Measurements from ENCODE around the gene ZNF213. TPM values are rescaled to one million over a fixed set of nuclear protein-coding genes. Genes with fewer than 3 reads are reported as not detected.
A peak's percentile ranks its signal among the peaks of the same experiment; 100 is the strongest.

ZNF213 gene
- total RNA-seq, 1 experiment from 2014 or later: 5.8 TPM

DNA sequence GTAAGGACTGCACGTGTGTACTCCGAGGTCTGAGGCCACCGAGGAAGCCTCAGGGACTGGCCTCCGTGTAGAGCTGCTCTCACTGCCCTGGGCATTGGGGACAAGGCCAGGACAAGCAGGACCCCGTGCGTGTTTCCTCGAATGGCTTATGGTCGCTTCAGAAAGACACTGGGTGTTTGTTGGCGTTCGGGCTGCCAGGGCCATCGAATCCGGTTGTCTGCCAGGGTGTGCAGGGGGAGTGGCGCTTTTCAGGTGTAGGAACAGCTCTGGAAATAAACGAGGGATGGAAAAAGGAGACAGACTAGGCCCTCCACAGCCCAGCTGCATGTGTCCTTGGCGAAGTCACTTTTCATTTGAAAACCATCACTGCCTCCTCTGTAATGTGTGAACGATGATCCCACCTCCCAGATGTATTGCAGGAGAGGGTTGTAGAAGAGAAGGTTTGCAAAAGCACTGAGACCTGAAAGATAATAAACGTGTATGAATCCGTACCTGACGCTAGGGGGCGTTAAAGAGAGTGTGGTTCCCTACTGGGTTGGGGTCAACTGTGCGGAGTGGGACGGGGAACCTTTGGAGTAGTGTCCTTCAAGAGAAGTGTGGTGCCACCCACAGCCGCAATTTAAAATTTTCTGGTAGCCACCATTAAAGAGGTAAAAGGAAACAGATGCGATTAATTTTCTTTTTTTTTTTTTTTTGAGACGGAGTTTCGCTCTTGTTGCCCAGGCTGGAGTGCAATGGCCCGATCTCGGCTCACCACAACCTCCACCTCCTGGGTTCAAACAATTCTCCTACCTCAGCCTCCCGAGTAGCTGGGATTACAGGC lies 33.6 kb upstream of the ZNF213 start:
- DNase-seq (ENCODE audit: low spot score): peak; percentile 45

GRCh38 chr16:3101841-3102470 lies 32.9 kb upstream of the ZNF213 start:
- peak; percentile 37 for DNase-seq (ENCODE audit: low spot score)

- peak; percentile 90 for DNase-seq (ENCODE audit: low spot score)
Observed at GRCh38 chr16:3106205-3106928, 28.5 kb upstream of the ZNF213 start.

GRCh38 chr16:3112058-3112880 lies 22.6 kb upstream of the ZNF213 start, which contains the start of gene ZNF205:
TSS of gene ZNF205 (plus strand) at chr16:3112586. CDS start at chr16:3113431, 845 bp downstream.
- peak; percentile 91 for DNase-seq (ENCODE audit: low spot score)

DNA sequence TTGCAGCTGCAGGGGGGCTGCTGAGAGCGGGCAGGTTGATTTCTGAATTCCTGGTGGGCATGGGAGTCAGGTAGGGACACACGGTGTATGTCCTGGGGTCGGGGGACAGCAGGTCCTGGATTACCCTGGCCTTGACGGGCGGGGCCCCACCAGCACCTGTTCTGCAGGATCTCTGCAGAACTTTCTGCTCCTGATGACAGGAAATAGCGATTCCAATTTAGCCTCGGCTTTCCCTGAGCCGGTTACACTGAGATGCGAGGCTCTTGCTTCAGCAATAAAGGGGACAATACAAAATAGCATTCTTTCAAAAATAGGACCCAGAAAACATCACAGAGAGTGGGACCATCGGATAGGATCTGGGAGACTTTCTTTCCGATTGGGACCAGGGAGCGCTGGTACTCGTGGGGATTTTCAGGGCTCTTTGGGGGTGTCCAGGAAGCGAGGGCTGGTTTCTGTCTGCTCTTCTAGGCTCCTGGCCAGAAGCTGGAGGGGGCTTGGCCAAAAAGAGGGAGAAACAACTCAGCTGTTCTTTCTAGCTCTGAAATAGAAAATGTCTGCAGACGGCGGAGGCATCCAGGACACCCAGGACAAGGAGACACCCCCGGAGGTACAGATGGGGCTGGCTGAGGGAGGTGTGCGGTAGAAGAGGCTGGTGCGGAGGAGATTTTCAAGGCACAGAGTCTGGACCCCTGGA lies 21.8 kb upstream of the ZNF213 start:
- no peak for DNase-seq (ENCODE audit: low spot score)

- no peak for DNase-seq (ENCODE audit: low spot score)
Observed at GRCh38 chr16:3113765-3114479, 20.9 kb upstream of the ZNF213 start.

- no peak for DNase-seq (ENCODE audit: low spot score)
Observed at GRCh38 chr16:3115003-3115402, 19.8 kb upstream of the ZNF213 start.

DNA sequence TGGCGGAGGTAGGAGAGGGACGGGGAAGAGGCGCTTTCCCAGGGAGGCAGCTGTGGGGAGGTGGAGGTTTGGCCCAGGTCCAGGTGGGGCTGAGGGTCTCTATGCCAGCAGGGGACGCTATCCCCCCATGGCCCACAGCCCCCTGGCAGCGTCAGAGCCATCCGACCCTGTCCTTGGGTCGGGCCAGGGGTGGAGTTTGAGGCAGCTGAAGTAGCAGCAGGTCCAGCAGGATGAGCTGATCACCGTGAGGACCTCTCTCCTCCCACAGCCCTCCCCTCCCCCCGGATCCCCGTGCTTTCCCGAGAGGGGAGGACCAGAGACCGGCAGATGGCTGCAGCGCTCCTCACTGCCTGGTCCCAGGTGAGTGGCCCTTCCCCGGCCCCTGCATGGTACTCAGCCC lies 19.3 kb upstream of the ZNF213 start:
- DNase-seq (ENCODE audit: low spot score): no peak

- no peak for DNase-seq (ENCODE audit: low spot score)
Observed at GRCh38 chr16:3118204-3118790, 16.5 kb upstream of the ZNF213 start.

- no peak for DNase-seq (ENCODE audit: low spot score)
Observed at GRCh38 chr16:3118846-3119245, 16.0 kb upstream of the ZNF213 start.

GRCh38 chr16:3119286-3119685 lies 15.5 kb upstream of the ZNF213 start:
- no peak for DNase-seq (ENCODE audit: low spot score)

DNA sequence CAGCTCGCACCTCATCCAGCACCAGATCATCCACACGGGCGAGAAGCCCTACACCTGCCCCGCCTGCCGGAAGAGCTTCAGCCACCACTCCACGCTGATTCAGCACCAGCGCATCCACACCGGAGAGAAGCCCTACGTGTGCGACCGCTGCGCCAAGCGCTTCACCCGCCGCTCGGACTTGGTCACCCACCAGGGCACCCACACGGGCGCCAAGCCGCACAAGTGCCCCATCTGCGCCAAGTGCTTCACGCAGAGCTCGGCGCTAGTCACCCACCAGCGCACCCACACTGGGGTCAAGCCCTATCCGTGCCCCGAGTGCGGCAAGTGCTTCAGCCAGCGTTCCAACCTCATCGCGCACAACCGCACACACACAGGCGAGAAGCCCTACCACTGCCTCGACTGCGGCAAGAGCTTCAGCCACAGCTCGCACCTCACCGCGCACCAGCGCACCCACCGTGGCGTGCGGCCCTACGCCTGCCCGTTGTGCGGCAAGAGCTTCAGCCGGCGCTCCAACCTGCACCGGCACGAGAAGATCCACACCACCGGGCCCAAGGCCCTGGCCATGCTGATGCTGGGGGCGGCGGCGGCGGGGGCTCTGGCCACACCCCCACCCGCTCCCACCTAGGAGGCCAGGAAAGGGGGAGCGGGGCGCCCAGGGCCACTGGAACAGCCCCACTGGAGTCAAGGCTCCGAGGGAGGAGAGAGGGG lies 15.0 kb upstream of the ZNF213 start:
- DNase-seq (ENCODE audit: low spot score): no peak

- no peak for DNase-seq (ENCODE audit: low spot score)
Observed at GRCh38 chr16:3120435-3120834, 14.4 kb upstream of the ZNF213 start.

GRCh38 chr16:3121851-3122467 lies 12.9 kb upstream of the ZNF213 start:
- DNase-seq (ENCODE audit: low spot score): no peak

DNA sequence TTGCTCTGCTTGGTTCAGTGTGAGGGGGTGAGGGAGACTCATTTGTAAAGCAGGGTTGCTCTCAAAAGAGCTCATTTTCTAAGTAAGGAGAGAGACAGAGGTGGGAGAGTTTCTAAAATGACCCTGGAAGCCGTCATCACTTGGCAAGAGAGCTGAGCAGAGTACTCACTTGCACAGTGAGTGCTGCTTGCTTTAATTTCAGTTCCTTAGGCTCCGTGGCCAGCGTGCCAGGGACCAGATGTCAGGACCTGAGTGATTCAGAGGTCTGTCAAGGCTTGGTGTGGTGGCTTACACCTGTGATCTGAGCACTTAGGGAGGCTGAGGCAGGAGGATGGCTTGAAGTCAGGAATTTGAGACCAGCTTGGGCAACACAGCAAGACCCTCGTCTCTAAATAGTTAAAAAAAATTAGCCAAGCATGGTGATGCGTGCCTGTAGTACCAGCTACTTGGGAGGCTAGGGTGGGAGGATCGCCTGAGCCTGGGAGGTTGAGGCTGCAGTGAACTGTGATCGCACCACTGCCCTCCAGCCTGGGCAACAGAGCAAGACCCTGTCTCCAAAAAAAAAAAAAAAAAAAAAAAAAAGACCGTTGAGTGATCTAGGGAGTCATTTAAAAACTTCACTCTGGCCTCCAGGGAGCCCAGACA lies 11.8 kb upstream of the ZNF213 start:
- DNase-seq (ENCODE audit: low spot score): no peak

DNA sequence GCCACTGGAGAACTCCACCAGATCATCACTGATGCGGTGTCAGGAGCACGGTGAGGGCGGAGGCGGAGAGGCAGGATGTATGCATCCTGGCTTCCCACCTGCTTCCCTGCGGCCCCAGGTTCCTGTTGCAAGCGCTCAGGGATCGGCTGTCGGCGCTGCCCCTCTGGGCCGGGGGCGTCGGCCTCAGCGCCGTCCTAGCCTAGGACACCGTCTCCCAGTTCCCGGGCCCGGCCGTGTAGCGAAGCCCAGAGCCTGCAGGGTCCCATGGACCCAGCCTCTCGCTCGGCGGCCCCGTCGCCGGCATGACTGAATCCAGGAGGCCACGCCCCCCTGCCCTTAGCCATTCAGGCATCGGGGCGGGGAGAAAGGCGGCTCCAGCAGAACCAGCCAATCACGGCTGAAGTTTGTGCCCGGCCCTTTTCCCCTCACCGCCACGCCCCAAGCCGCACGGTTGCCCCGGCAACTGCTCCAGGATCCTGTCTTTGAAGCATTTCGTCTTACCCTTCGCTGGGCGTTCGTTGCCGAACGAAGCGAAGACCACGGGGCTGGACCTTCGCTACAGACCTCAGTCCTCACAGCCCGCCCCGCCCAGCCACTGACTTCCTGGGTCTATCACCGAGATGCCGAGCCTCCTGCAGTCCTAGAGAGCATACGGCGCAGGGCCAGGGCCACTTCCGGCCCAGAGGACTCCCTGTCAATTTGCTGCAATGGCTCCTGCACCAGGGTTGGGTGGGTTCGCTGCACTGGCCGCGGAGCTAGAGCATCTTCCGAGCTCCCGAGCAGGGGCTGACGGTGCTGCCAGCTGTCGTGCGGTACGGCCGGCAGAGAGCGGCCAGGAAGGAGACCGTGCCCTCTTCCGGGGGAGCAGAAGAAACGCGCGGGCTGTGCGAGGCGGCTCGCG lies 10.6 kb upstream of the ZNF213 start:
- peak; percentile 97 for DNase-seq (ENCODE audit: low spot score)

- no peak for DNase-seq (ENCODE audit: low spot score)
Observed at GRCh38 chr16:3127745-3128144, 7.1 kb upstream of the ZNF213 start.

Measured in HT-29 (cell line).